H1 (cell line): ENCODE results near the gene FRY. TPM values are rescaled to one million over a fixed set of nuclear protein-coding genes. Genes with fewer than 3 reads are reported as not detected.

ENCODE experiments used
- BRCA1 ChIP-seq: IDR thresholded peaks from 2 replicates; pipeline ENCODE4 v1.6.1; 2012; ENCODE audit warnings: low read depth, low read length, improper control_type of control experiment
- HDAC2 ChIP-seq, 2 experiments: fragments of 300-600 bp in 1 of 2; sonication (generic) in 1 of 2; IDR thresholded peaks; 2 replicates each; pipeline ENCODE4 v1.6.1; 2011 to 2012; ENCODE audit warnings: low read depth in 2 of 2, low read length in 2 of 2, mild to moderate bottlenecking in 2 of 2, moderate library complexity in 2 of 2, borderline replicate concordance in 1 of 2, inconsistent platforms in 1 of 2
- POU5F1 ChIP-seq: IDR thresholded peaks from 2 replicates; pipeline ENCODE4 v1.6.1; 2011; ENCODE audit warnings: low read depth, mild to moderate bottlenecking, low read length, moderate library complexity
- RAD21 ChIP-seq, 2 experiments: IDR thresholded peaks in 1 of 2; conservative IDR thresholded peaks in 1 of 2; 2 replicates each; pipeline ENCODE4 v1.6.1; 2011; ENCODE audit warnings: low read depth in 2 of 2, low read length in 2 of 2, improper control_type of control experiment in 1 of 2, inconsistent platforms in 1 of 2, mild to moderate bottlenecking in 1 of 2, moderate library complexity in 1 of 2
- polyA plus RNA-seq, 7 experiments: library from polyadenylated mRNA; depleted of rRNA in 3 of 7; stranded (reverse) in 5 of 7; unstranded in 2 of 7; fragments of >200 nt in 5 of 7; fragments of 200-250 nt in 2 of 7; gene quantifications; 1 replicate in 5 of 7; 2 replicates in 1 of 7; 4 replicates in 1 of 7; pipeline versions ENCODE4 v1.2.1 to v1.2.3, GENCODE V29; 2011 to 2013; ENCODE audit warnings: missing spikeins in 2 of 7, mixed read lengths in 2 of 7
- total RNA-seq: library from RNA; stranded (reverse); fragmentation: NEBNext Ultra II Directional; extraction: Animal tissue kit (Norgen Biotek cat#: 25700); gene quantifications from 2 replicates; pipeline ENCODE4 v1.2.1, GENCODE V29; 2021

FRY gene
- total and polyA plus RNA-seq, 2 of the 8 experiments (the other 6 are each of a cell fraction or from before 2014, with no cell fraction given) = 4.3 to 9.2 TPM

DNA sequence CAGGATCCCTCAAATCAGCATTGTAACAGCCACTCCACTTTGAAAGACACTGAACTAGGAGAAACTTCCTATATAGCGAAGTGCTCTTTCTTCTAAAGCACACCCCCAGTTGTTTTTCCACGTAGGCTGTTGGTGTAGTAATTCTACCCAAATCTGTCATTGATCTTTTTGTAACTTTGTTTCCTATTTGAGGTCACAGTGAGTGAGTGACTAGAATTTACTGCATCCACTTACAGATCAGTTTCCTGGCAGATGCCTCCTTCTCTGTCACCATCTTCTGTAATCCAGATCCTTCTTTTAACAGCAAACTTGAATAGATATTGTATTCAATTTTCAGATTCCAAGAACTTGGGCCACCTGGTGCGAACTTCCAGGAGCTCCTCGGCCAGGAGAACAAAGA is 268.3 kb downstream of the FRY start (continued):
- TF ChIP-seq RAD21 (IDR thresholded peaks at IDR 0.05 in 1 of 2, conservative IDR thresholded peaks at IDR 0.05 in 1 of 2; ENCODE audit: low read depth in 2 of 2, low read length in 2 of 2) (no peak), POU5F1 (no peak), HDAC2 (IDR thresholded peaks at IDR 0.05; ENCODE audit: borderline replicate concordance in 1 of 2, low read depth in 2 of 2, low read length in 2 of 2) (no peak), BRCA1 (no peak)
